GM10248 (cell line): Measurements from ENCODE around the gene LHPP.

ENCODE experiments used
- CTCF ChIA-PET: fragments of 300-600 bp; sonication (Branson Sonifier 250); formaldehyde crosslinking; extraction: SDS; loops from one replicate; lab custom pipeline; 2021; ENCODE audit warnings: antibody characterized with exemption; lab: Yijun Ruan, JAX
- POLR2A ChIA-PET: fragments of 350-650 bp; sonication (Branson Sonifier 250); formaldehyde crosslinking; extraction: SDS; loops from one replicate; lab custom pipeline; 2020; ENCODE audit warnings: antibody characterized with exemption; lab: Yijun Ruan, JAX
- DNase-seq: peaks from one replicate; pipeline ENCODE4 v3.0.0; 2012; ENCODE audit errors: extremely low spot score
- TF ChIP-seq, protein P1 (sequence below): IDR thresholded peaks from 2 replicates; pipeline ENCODE4 v1.5.1; 2012; ENCODE audit warnings: mild to moderate bottlenecking, low read depth; ENCODE audit errors: extremely low read depth, missing control alignments, control extremely low read depth

LHPP gene

DNA sequence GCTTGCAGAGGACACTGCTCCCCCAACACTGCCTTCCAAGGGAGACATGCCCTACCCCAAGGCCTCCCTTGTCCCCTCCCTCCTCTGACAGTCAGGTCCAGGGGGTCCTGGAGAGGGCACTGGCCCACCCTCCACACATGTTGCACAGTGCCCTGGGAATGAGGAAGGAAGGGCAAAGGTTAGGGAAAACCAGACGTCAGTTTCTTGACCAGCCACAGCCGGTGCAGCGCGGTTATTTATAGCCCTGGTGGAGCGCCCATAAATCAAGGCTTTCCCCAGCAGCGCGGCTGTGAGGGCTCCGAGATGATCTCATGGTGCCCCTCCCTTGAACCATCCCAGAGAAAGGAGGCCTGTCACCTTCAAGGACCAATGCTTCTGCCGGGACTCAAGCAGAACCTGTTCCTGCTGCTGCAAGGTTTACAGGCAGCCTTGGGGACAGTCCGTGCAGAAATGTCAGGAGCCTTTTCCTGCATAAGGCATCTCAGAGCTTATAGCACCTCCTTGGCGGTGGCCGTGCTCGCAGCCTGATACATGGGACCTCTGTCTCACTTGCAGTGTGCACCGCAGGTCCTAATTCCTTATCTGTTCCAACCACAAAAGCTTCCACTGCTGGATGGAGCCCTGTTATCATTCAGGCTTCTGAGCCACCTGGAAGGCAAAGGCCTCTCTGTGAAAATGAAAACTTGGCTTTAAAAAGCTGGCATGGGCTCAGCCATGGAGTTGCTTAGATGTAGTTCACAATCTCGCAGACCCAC lies 127.3 kb downstream of the LHPP start:
- POLR2A ChIA-PET, result no interaction called here
- DNase-seq, result no peak
- CTCF ChIA-PET, result interaction anchor here (1.6 kb wide), 1 partner anchor 12 kb away, joined by 4 read pairs; no protein-coding TSS in a partner anchor
- TF ChIP-seq, protein P1, sequence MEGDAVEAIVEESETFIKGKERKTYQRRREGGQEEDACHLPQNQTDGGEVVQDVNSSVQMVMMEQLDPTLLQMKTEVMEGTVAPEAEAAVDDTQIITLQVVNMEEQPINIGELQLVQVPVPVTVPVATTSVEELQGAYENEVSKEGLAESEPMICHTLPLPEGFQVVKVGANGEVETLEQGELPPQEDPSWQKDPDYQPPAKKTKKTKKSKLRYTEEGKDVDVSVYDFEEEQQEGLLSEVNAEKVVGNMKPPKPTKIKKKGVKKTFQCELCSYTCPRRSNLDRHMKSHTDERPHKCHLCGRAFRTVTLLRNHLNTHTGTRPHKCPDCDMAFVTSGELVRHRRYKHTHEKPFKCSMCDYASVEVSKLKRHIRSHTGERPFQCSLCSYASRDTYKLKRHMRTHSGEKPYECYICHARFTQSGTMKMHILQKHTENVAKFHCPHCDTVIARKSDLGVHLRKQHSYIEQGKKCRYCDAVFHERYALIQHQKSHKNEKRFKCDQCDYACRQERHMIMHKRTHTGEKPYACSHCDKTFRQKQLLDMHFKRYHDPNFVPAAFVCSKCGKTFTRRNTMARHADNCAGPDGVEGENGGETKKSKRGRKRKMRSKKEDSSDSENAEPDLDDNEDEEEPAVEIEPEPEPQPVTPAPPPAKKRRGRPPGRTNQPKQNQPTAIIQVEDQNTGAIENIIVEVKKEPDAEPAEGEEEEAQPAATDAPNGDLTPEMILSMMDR, result no peak

DNA sequence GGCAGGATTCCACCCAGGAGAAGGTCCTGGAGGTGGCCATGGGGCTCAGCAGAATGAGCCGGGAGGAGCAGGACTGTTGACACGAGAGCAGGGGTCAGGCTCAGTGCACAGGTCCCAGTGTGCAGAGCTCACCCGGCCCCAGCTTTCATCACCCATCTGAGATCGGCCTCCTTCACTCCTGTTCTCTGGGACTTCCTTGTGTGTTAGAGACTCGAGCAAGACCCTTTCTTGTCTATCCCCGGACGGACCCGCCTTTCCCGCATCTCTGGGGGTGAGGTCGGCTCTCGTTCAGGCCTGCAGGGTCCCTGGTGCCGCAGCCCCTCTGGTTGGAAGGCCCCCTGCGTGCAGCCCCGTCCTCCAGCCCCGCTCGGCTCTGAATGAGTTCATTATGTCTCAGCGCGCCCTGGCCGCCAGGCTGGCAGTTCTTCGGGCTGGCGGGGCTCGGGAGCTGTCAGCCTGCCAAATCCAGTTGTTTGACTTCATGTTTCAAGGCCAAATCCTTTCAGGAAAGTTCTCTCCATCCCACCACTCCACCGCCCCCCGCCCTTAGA lies 127.9 kb downstream of the LHPP start:
- TF ChIP-seq, protein P1, result no peak
- POLR2A ChIA-PET, result no interaction called here
- DNase-seq, result no peak
- CTCF ChIA-PET, result interaction anchor here (0.9 to 1.6 kb wide), 2 partner anchors 11 to 152 kb away, joined by 3 to 4 read pairs; no protein-coding TSS in a partner anchor

DNA sequence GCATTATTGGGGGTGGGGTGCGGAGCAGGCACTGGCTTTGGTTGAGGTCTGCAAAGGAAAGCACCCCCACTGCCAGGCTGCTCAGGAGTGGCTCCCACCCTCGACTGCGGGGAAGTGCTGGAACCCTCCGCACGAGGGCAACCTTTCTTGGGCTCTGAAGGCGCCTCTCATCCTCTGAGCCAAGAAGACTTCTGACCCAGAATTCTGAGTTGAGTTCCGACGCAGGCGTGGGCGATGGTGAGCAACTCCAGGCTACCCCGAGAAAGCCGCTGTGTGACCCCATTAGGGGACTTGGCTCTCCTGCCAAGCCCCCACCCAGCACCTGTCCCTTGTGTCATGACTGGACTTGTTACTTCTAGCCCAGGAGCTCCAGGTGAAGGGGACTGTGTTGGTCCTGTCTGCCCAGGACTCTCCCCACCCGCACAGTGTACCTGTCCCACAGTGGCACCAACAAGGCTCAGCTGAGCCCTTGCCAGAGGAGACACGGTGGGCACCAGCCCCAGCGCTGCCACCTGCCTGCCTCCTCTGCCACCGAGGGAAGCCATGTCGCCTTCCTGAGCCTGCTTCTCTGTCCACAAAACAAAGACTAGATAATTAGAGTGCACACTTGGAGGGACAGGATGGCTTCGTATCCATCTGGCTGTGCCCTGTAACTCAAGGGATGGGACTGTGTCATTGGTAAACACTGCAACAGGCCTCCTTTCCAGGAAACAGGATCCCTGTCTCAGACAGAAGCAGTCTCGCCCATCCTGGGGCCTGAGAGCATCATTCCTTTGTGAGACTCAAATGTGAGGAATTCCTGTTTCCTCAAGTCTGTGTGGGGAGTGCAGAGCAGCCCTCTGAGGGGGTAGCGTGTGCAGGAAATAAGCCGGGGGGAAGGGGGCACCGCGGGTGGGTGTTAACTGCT lies 128.8 kb downstream of the LHPP start:
- ChIA-PET POLR2A (no interaction called here), CTCF (interaction anchor here (0.7 to 0.9 kb wide), 2 partner anchors 18 to 151 kb away, joined by 3 read pairs; no protein-coding TSS in a partner anchor)
- TF ChIP-seq, protein P1, result no peak
- DNase-seq, result no peak

- POLR2A ChIA-PET, result no interaction called here
- no peak for DNase-seq
- CTCF ChIA-PET, result interaction anchor here (0.7 to 0.8 kb wide), 2 partner anchors 17 to 68 kb away, joined by 3 read pairs; no protein-coding TSS in a partner anchor
- TF ChIP-seq, protein P1, result no peak
Measured at GRCh38 chr10:124591123-124591495, 129.5 kb downstream of the LHPP start.

- ChIA-PET POLR2A (no interaction called here), CTCF (interaction anchor here (0.8 to 1.1 kb wide), 2 partner anchors 10 to 67 kb away, joined by 3 to 4 read pairs; no protein-coding TSS in a partner anchor)
- TF ChIP-seq, protein P1, result no peak
- no peak for DNase-seq
Measured at GRCh38 chr10:124592101-124592500, 130.5 kb downstream of the LHPP start.
